HepG2 (cell line): Measurements from ENCODE around the gene ERBB4.

Experiments used
- CENPBD1 ChIP-seq: sonication (generic); formaldehyde crosslinking; IDR thresholded peaks from 2 replicates; pipeline ENCODE4 v1.8.0; 2022; ENCODE audit warnings: missing genetic modification reagents, low read depth, mild to moderate bottlenecking, borderline replicate concordance
- FOXP4 ChIP-seq: sonication (generic); formaldehyde crosslinking; IDR thresholded peaks from 2 replicates; pipeline ENCODE4 v1.4.0; 2020; ENCODE audit warnings: missing genetic modification reagents
- KDM4B ChIP-seq: sonication (generic); formaldehyde crosslinking; IDR thresholded peaks from 2 replicates; pipeline ENCODE4 v1.4.0; 2020; ENCODE audit warnings: missing genetic modification reagents
- MAFG ChIP-seq: sonication (generic); formaldehyde crosslinking; IDR thresholded peaks from 2 replicates; pipeline ENCODE4 v1.5.1; 2020; ENCODE audit warnings: mild to moderate bottlenecking, missing genetic modification reagents
- MAFK ChIP-seq, 2 experiments: IDR thresholded peaks in 1 of 2; conservative IDR thresholded peaks in 1 of 2; 2 replicates each; pipeline ENCODE4 v1.6.1; 2011; ENCODE audit warnings: improper control_type of control experiment in 2 of 2, low read length in 2 of 2
- POLR2A ChIP-seq, 2 experiments: IDR thresholded peaks; 2 replicates each; pipeline ENCODE4 v1.6.1; 2011; ENCODE audit warnings: low read depth in 2 of 2, low read length in 2 of 2, mild to moderate bottlenecking in 1 of 2, moderate library complexity in 1 of 2; ENCODE audit not compliant: insufficient read depth in 1 of 2
- SCMH1 ChIP-seq: sonication (generic); formaldehyde crosslinking; IDR thresholded peaks from 2 replicates; pipeline ENCODE4 v1.9.0; 2021; ENCODE audit warnings: missing genetic modification reagents, mild to moderate bottlenecking, borderline replicate concordance
- ZBTB49 ChIP-seq: sonication (generic); formaldehyde crosslinking; IDR thresholded peaks from 2 replicates; pipeline ENCODE4 v1.4.0; 2020; ENCODE audit warnings: missing genetic modification reagents, borderline replicate concordance
- ZKSCAN1 ChIP-seq: fragments of 150-350 bp; IDR thresholded peaks from 2 replicates; pipeline ENCODE4 v1.6.1; 2014; ENCODE audit warnings: low read length
- ZNF124 ChIP-seq: sonication (generic); formaldehyde crosslinking; IDR thresholded peaks from 2 replicates; pipeline ENCODE4 v1.4.0; 2020; ENCODE audit warnings: missing genetic modification reagents
- ZNF552 ChIP-seq: sonication (generic); formaldehyde crosslinking; IDR thresholded peaks from 2 replicates; pipeline ENCODE4 v1.9.0; 2022; ENCODE audit warnings: missing genetic modification reagents, mild to moderate bottlenecking, borderline replicate concordance
- ZNF609 ChIP-seq: sonication (generic); formaldehyde crosslinking; IDR thresholded peaks from 2 replicates; pipeline ENCODE4 v1.4.0; 2020; ENCODE audit warnings: mild to moderate bottlenecking, missing genetic modification reagents, borderline replicate concordance

DNA sequence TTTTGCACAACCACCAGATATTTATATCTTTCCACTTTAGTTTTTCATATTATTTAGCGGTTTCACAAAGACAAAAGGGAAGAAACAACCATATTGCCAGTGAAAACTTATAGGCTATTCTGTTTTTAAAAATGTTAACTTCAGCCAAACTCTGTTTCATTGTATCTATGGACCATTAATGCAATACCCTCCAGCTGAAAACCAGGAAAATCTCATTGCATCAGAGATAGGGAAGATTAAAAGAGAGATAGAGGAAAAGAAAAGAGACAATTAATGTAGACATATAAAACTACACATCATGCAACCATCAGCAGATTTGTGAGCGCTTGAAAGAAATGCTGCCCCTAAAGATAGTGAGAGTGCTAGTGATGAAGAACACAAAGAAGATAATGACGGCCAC is 970.2 kb downstream of the ERBB4 start:
- no peak for TF ChIP-seq ZBTB49 (CRISPR knock-in tag)
- TF ChIP-seq MAFG: no peak
- no peak for TF ChIP-seq ZNF609 (CRISPR knock-in tag)
- TF ChIP-seq POLR2A (IDR thresholded peaks at IDR 0.05; ENCODE audit: insufficient read depth in 1 of 2, low read depth in 2 of 2, low read length in 2 of 2): no peak
- no peak for TF ChIP-seq MAFK (conservative IDR thresholded peaks at IDR 0.05 in 1 of 2, IDR thresholded peaks at IDR 0.05 in 1 of 2; ENCODE audit: low read length in 2 of 2)
- no peak for TF ChIP-seq ZNF124 (CRISPR knock-in tag)
- TF ChIP-seq ZKSCAN1: no peak
- no peak for TF ChIP-seq ZNF552 (CRISPR knock-in tag)
- no peak for TF ChIP-seq KDM4B (CRISPR knock-in tag)
- TF ChIP-seq FOXP4 (CRISPR knock-in tag): no peak
- no peak for TF ChIP-seq SCMH1 (CRISPR knock-in tag)
- no peak for TF ChIP-seq CENPBD1
